BE2C (cell line): ENCODE measurements around the gene ARHGDIG.

Experiments used
- DNase-seq: peaks from one replicate; pipeline ENCODE4 v3.0.0-alpha.2; 2020
- H3K27me3 ChIP-seq: fragments of 250-450 bp; sonication (Bioruptor Pico); 2 replicates; pipeline ENCODE4 v1.5.1; 2020; ENCODE audit warnings: mild to moderate bottlenecking
- H3K36me3 ChIP-seq: fragments of 250-450 bp; sonication (Bioruptor Pico); 2 replicates; pipeline ENCODE4 v1.5.1; 2020; ENCODE audit warnings: mild to moderate bottlenecking
- H3K4me1 ChIP-seq: fragments of 250-450 bp; sonication (Bioruptor Pico); 2 replicates; pipeline ENCODE4 v1.5.1; 2020
- H3K4me3 ChIP-seq: 2 replicates; pipeline ENCODE4 v1.5.1; 2011; ENCODE audit warnings: low read depth, low read length
- H3K9me3 ChIP-seq: fragments of 250-450 bp; sonication (Bioruptor Pico); 2 replicates; pipeline ENCODE4 v1.5.1; 2020
- CTCF ChIP-seq: IDR thresholded peaks from 2 replicates; pipeline ENCODE4 v1.5.1; 2012; ENCODE audit warnings: mild to moderate bottlenecking, low read depth, low read length

Gene ARHGDIG

GRCh38 chr16:297832-298231 is 17.4 kb downstream of the ARHGDIG start:
- H3K4me3 ChIP-seq, result no peak overlapping the region
- H3K27me3 ChIP-seq, result no peaks in the 10 kb centered on the region
- no peak for TF ChIP-seq CTCF
- no peak for DNase-seq
- H3K36me3 ChIP-seq, result no peaks in the 10 kb centered on the region; the same call in 1 of the 2 replicates
- no peaks in the 10 kb centered on the region for H3K9me3 ChIP-seq
- H3K4me1 ChIP-seq, result no peaks in the 10 kb centered on the region

- H3K4me3 ChIP-seq, result no peak overlapping the region
- H3K9me3 ChIP-seq, result no peaks in the 10 kb centered on the region
- no peak for TF ChIP-seq CTCF
- H3K27me3 ChIP-seq, result no peaks in the 10 kb centered on the region
- no peak for DNase-seq
- H3K4me1 ChIP-seq, result no peaks in the 10 kb centered on the region
- no peaks in the 10 kb centered on the region; the same call in 1 of the 2 replicates for H3K36me3 ChIP-seq
Measured at GRCh38 chr16:301235-301634, 20.8 kb downstream of the ARHGDIG start.

GRCh38 chr16:301950-302349 is 21.6 kb downstream of the ARHGDIG start:
- no peaks in the 10 kb centered on the region for H3K4me1 ChIP-seq
- TF ChIP-seq CTCF, result no peak
- no peaks in the 10 kb centered on the region; the same call in 1 of the 2 replicates for H3K36me3 ChIP-seq
- H3K9me3 ChIP-seq, result no peaks in the 10 kb centered on the region
- DNase-seq, result no peak
- H3K27me3 ChIP-seq, result no peaks in the 10 kb centered on the region
- no peak overlapping the region for H3K4me3 ChIP-seq

GRCh38 chr16:303760-304505 is 23.5 kb downstream of the ARHGDIG start:
- H3K4me1 ChIP-seq, result no peaks in the 10 kb centered on the region
- no peak overlapping the region for H3K4me3 ChIP-seq
- H3K9me3 ChIP-seq, result no peaks in the 10 kb centered on the region
- H3K36me3 ChIP-seq, result no peaks in the 10 kb centered on the region; the same call in 1 of the 2 replicates
- TF ChIP-seq CTCF, result peak; percentile 22; the same call in 1 of the 2 replicates
- DNase-seq, result no peak
- H3K27me3 ChIP-seq, result no peaks in the 10 kb centered on the region

- no peak for TF ChIP-seq CTCF
- Histone ChIP-seq H3K36me3 (no peaks in the 10 kb centered on the region; the same call in 1 of the 2 replicates), H3K9me3 (no peaks in the 10 kb centered on the region), H3K4me3 (no peak overlapping the region), H3K4me1 (no peaks in the 10 kb centered on the region), H3K27me3 (no peaks in the 10 kb centered on the region)
- DNase-seq, result no peak
Measured at GRCh38 chr16:305916-306626, 25.7 kb downstream of the ARHGDIG start.

GRCh38 chr16:306911-307370 is 26.6 kb downstream of the ARHGDIG start:
- Histone ChIP-seq H3K4me1 (no peaks in the 10 kb centered on the region), H3K4me3 (no peak overlapping the region), H3K36me3 (no peaks in the 10 kb centered on the region; the same call in 1 of the 2 replicates), H3K27me3 (no peaks in the 10 kb centered on the region), H3K9me3 (no peaks in the 10 kb centered on the region)
- no peak for TF ChIP-seq CTCF
- no peak for DNase-seq
